Stomach (tissue), 4 donors: Measurements from ENCODE around the gene ANKEF1.

ENCODE experiments used
- CTCF ChIP-seq, 7 experiments: fragments of 450-650 bp in 4 of 7; fragments of 200-600 bp in 3 of 7; sonication (generic) in 3 of 7; IDR thresholded peaks; one replicate each; pipeline ENCODE4 v1.5.1; 2016 to 2019; ENCODE audit warnings: antibody characterized with exemption in 7 of 7, control low read depth in 2 of 7, mild to moderate bottlenecking in 1 of 7
- EP300 ChIP-seq: sonication (generic); formaldehyde crosslinking; IDR thresholded peaks from one replicate; pipeline ENCODE4 v1.6.1; 2017; ENCODE audit warnings: antibody characterized with exemption
- POLR2AphosphoS5 ChIP-seq, 3 donors: sonication (generic); formaldehyde crosslinking; IDR thresholded peaks; one replicate each; pipeline ENCODE4 v1.6.1; 2016; ENCODE audit warnings: antibody characterized with exemption in 3 of 3

- TF ChIP-seq POLR2AphosphoS5 (IDR thresholded peaks at IDR 0.05) (no peak), CTCF (IDR thresholded peaks at IDR 0.05) (no peak), EP300 (no peak)
Measured at GRCh38 chr20:10047427-10047826, 12.6 kb downstream of the ANKEF1 start.
